GM12892 (cell line): ENCODE measurements around the gene TXN.

Source experiments
- POLR2A ChIP-seq: IDR thresholded peaks from 2 replicates; pipeline ENCODE4 v1.6.1; 2011; ENCODE audit warnings: low read depth, low read length, control low read depth
- POLR2AphosphoS5 ChIP-seq: IDR thresholded peaks from 2 replicates; pipeline ENCODE4 v1.6.1; 2011; ENCODE audit warnings: low read depth, low read length, control low read depth
- TAF1 ChIP-seq: IDR thresholded peaks from 2 replicates; pipeline ENCODE4 v1.6.1; 2011; ENCODE audit warnings: low read depth, mild to moderate bottlenecking, control low read depth, low read length, borderline replicate concordance

GRCh38 chr9:110198357-110198756 lies 58.0 kb downstream of the TXN start:
- no peak for TF ChIP-seq POLR2AphosphoS5
- TF ChIP-seq POLR2A, result no peak
- TF ChIP-seq TAF1, result no peak
